HG03095 (cell line): ENCODE data around the gene EIF3F.
A peak's percentile ranks its signal among the peaks of the same experiment; 100 is the strongest.

Experiments
- ATAC-seq: cut with Tn5 transposase; IDR thresholded peaks from one replicate; pipeline ENCODE4 v1.9.1; 2021; ENCODE audit warnings: moderate library complexity; ENCODE audit not compliant: unreplicated experiment

The EIF3F gene

GRCh38 chr11:8021920-8022319, 34.8 kb downstream of the EIF3F start:
- ATAC-seq = no peak

- ATAC-seq = no peak
These were observed 35.7 kb downstream of the EIF3F start for GRCh38 chr11:8022876-8023275.

GRCh38 chr11:8023831-8024555, 36.9 kb downstream of the EIF3F start:
- no peak for ATAC-seq

- ATAC-seq = no peak
These were observed 38.0 kb downstream of the EIF3F start for GRCh38 chr11:8025123-8025522.

- ATAC-seq = no peak
These were observed 38.7 kb downstream of the EIF3F start for GRCh38 chr11:8025816-8026215.

- ATAC-seq = no peak
These were observed 39.8 kb downstream of the EIF3F start for GRCh38 chr11:8026982-8027381.

GRCh38 chr11:8028766-8029165, 41.6 kb downstream of the EIF3F start:
- no peak for ATAC-seq

- no peak for ATAC-seq
These were observed 43.5 kb downstream of the EIF3F start for GRCh38 chr11:8030526-8031247.

GRCh38 chr11:8031248-8032115, 44.3 kb downstream of the EIF3F start:
- no peak for ATAC-seq

- ATAC-seq = no peak
These were observed 45.0 kb downstream of the EIF3F start for GRCh38 chr11:8032122-8032521.

GRCh38 chr11:8032576-8033304, 45.6 kb downstream of the EIF3F start:
- no peak for ATAC-seq

GRCh38 chr11:8033305-8034105, 46.4 kb downstream of the EIF3F start:
- peak; percentile 65 for ATAC-seq

GRCh38 chr11:8034106-8034585, 47.0 kb downstream of the EIF3F start:
- ATAC-seq = no peak

GRCh38 chr11:8034604-8035190, 47.6 kb downstream of the EIF3F start:
- ATAC-seq = no peak

GRCh38 chr11:8035200-8035855, 48.2 kb downstream of the EIF3F start:
- no peak for ATAC-seq

- no peak for ATAC-seq
These were observed 49.1 kb downstream of the EIF3F start for GRCh38 chr11:8036002-8036802.

- ATAC-seq = no peak
These were observed 49.8 kb downstream of the EIF3F start for GRCh38 chr11:8036986-8037385.

- no peak for ATAC-seq
These were observed 51.3 kb downstream of the EIF3F start for GRCh38 chr11:8038393-8038792.
